ENCODE data around the gene FAM120AOS.

Gene FAM120AOS

GRCh38 chr9:93436655-93437407, 16.6 kb downstream of the FAM120AOS start:
- no peak for DNase-seq

DNA sequence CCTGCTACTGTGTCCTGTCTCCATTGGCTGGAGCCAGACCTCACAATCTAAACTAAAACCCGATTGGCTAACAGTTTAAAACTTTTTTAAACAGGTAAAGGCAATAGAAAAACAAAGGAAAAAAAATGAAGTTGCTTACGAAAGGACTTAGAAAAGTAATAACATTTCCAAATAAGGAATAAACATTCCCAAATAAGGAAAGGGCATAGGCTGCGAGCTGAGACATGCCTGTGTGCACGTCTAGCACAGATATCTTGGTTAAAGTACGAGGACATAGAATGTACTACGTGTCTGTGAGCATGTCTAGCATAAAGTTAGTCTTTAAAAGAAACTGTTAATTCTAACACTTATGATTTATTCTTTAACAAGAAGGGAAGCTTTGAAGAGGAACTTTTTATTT, 17.2 kb downstream of the FAM120AOS start:
- DNase-seq = no peak

- no peak for DNase-seq
These were observed 18.0 kb downstream of the FAM120AOS start for GRCh38 chr9:93435386-93435785.

- DNase-seq = no peak
These were observed 19.3 kb downstream of the FAM120AOS start for GRCh38 chr9:93434056-93434455.

GRCh38 chr9:93432964-93433363, 20.4 kb downstream of the FAM120AOS start:
- no peak for DNase-seq

- no peak for DNase-seq
These were observed 21.8 kb downstream of the FAM120AOS start for GRCh38 chr9:93431539-93432105.

DNA sequence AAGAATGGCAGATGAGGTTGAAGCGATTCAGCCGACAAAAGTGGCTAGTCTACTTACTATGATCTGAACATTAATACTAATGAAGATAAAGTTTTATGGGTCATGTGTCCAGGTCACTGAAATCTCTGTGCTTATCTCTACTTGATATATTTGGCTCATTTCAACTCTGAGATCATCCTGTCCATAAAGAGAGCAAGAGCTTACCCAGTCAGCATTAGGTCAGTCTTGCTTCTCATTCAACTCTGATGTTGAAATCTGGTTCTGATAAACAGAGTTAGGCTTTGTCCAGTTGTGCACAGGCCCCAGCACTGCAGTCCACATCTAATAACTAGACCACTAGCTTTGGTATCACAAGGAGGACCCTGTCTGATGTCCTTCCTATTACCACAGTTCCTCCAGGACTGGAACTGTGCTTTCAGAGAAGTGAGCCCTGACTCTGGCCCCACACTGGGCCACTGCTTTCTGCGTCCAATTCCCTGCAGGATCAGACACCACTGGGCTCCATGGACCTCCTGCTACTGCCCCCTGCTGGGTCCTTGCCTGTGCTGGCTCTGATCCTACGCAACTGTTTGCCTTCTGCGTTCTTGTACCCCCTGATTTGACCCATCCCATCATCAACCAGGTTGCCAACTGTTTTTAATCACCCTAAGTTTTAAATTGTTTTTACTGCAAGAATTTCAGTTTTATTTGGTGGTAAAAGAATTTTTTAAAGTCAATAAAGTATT, 25.6 kb downstream of the FAM120AOS start:
- no peak for DNase-seq

DNA sequence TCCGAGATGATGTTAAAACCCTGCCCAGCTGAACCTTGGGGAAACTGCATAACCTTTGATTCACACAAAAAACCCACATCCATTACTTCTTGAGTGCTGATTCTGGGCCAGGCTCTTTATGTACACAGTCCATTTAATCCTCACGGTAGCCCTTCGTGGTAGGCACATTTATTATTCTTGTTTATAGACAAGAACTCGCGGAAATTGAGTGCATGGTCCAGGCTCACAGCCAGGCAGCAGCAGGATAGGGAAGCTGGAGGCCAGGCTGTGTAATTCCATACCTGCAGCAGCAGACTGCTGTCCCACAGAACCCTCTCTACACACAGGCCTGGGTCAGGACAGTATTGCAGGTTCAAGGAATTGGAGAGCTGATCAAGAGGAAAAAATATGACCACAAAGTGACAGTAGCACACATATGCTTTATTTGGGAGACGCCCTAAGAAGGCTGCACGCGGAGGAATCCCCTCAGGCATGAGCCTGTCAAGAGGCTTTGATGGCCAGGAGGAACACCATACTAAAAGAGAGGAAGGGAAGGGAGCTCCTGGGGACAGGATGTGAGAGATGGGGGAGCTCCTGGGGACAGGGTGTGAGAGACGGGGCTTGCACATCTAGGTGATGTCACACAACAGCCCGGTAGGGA, 30.3 kb downstream of the FAM120AOS start:
- DNase-seq = no peak

DNA sequence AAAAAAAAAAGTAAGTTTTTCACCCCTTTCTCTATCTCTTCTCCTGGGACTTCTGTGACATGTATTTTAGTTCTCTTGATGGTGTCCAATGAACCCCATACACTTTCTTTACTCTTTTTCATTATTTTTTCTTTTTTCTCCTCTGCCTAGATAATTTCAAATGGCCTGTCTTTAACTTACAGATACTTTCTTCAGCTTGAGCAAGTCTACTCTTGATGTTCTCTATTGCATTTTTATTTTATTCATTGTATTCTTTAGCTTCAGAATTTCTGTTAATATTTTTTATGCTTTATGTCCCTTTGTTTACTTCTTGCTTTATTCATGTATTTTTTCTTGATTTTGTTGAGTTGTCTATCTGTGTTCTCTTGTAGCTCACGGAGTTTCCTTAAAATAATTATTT, 34.4 kb downstream of the FAM120AOS start:
- DNase-seq = no peak

GRCh38 chr9:93417538-93417937, 35.8 kb downstream of the FAM120AOS start:
- DNase-seq = no peak

DNA sequence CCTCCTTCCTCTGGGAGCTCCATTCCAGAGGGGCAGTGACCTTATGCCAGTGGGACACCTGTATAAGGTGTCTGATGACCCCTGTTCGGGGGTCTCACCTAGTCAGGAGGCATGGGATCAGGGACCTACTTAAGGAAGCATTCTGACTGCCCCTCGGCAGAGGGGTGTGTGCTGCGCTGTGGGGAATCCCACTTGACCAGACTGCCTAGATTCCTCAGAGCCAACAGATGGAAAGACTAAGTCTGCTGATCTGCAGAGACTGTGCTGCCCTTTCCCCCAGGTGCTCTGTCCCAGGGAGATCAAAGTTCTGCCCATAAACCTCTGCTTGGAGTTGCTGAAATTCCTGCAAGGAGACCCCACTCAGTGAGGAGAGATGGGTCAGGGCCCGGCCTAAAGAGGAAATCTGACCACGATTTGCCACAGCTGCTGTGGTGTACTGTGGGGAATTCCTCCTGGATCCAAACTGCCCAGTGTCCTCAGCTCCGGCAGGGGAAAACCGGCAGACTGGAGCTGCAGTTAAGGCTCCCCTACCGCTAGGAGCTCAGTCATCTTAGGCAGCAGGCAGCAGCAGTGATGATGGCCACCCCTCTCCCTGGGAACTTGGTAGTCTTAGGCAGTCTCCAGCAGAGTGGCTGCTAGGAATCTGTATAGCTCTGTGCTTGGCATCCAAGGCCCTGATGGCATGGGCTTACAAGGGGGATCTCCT, 36.7 kb downstream of the FAM120AOS start:
- DNase-seq = no peak

DNA sequence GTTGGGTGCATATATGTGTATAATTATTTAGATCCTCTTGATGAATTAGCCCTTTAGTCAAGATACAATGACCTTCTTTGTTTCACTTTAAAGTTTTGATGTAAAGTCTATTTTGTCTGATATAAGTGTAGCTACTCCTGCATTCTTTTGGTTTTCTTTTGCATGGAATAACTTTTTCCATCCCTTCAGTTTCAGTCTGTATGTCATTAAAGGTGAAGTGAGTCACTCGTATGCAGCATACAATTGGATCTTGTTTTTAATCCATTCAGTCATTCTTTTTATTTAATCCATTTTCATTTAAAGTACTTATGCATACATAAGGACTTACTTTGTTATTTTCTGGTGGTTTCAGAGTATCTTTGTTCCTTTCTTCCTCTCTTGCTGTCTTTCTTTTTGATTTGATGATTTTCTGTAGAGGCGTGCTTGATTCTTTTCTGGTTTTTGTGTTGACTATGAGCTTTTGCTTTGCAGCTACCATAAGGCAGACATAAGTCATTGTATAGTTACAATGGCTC, 38.1 kb downstream of the FAM120AOS start:
- no peak for DNase-seq

DNA sequence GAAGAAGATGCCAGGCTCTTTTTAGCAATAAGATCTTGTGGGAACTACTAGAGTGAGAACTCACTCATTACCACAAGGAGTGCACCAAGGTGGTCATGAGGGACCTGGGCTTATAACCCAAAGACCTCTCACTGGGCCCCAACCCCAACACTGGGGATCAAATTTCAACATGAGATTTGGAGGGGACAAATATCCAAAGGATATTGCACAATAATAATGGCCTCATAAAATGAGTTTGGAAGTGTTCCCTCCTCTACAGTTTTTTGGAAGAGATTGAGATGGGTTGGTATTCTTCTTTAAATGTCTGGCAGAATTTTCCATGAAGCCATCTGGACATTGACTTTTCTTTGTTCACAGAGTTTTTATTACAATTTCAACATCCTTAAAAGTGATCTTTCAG, 39.9 kb downstream of the FAM120AOS start:
- no peak for DNase-seq

GRCh38 chr9:93406371-93406770, 47.0 kb downstream of the FAM120AOS start:
- DNase-seq = no peak

GRCh38 chr9:93398471-93398870, 54.9 kb downstream of the FAM120AOS start:
- no peak for DNase-seq

- no peak for DNase-seq
These were observed 55.6 kb downstream of the FAM120AOS start for GRCh38 chr9:93397661-93398373.
